Peyer's patch (tissue), 4 donors: ENCODE data around the gene TNFRSF8.

Experiments used
- CTCF ChIP-seq, 6 experiments: fragments of 450-650 bp in 4 of 6; fragments of 200-600 bp in 2 of 6; sonication (generic) in 1 of 6; IDR thresholded peaks; one replicate each; pipeline ENCODE4 v1.5.1; 2017 to 2019; ENCODE audit warnings: antibody characterized with exemption in 6 of 6, mild to moderate bottlenecking in 3 of 6, moderate library complexity in 1 of 6
- POLR2A ChIP-seq, 2 donors: fragments of 450-650 bp; IDR thresholded peaks; one replicate each; pipeline ENCODE4 v1.5.1; 2017; ENCODE audit warnings: antibody characterized with exemption in 2 of 2, mild to moderate bottlenecking in 2 of 2, moderate library complexity in 2 of 2

- TF ChIP-seq CTCF (IDR thresholded peaks at IDR 0.05) (no peak), POLR2A (IDR thresholded peaks at IDR 0.05) (no peak)
Measured at GRCh38 chr1:12099610-12100009, 36.5 kb downstream of the TNFRSF8 start.
